HepG2 (cell line): ENCODE results near the gene DLX6. TPM values are rescaled to one million over a fixed set of nuclear protein-coding genes. Genes with fewer than 3 reads are reported as not detected.

Experiments used
- ATF7-NPFF ChIP-seq: sonication (generic); formaldehyde crosslinking; IDR thresholded peaks from 2 replicates; pipeline ENCODE4 v1.8.1; 2023; ENCODE audit warnings: mild to moderate bottlenecking, low read depth, missing genetic modification reagents, moderate library complexity
- CENPBD1 ChIP-seq: sonication (generic); formaldehyde crosslinking; IDR thresholded peaks from 2 replicates; pipeline ENCODE4 v1.8.0; 2022; ENCODE audit warnings: missing genetic modification reagents, low read depth, mild to moderate bottlenecking, borderline replicate concordance
- PITX1 ChIP-seq: sonication (generic); formaldehyde crosslinking; IDR thresholded peaks from 2 replicates; pipeline ENCODE4 v1.5.1; 2020; ENCODE audit warnings: mild to moderate bottlenecking, missing genetic modification reagents
- SAFB2 ChIP-seq: sonication (generic); formaldehyde crosslinking; IDR thresholded peaks from 2 replicates; pipeline ENCODE4 v1.5.1; 2020; ENCODE audit warnings: missing genetic modification reagents, low read depth, mild to moderate bottlenecking, borderline replicate concordance
- ZFP41 ChIP-seq: sonication (generic); formaldehyde crosslinking; IDR thresholded peaks from 2 replicates; pipeline ENCODE4 v1.4.0; 2020; ENCODE audit warnings: mild to moderate bottlenecking, missing genetic modification reagents, borderline replicate concordance
- ZNF432 ChIP-seq: sonication (generic); formaldehyde crosslinking; IDR thresholded peaks from 2 replicates; pipeline ENCODE4 v1.5.0; 2020; ENCODE audit warnings: missing genetic modification reagents, mild to moderate bottlenecking, borderline replicate concordance
- ZNF761 ChIP-seq: sonication (generic); formaldehyde crosslinking; conservative IDR thresholded peaks from 2 replicates; pipeline ENCODE4 v1.4.0; 2020; ENCODE audit warnings: mild to moderate bottlenecking, missing genetic modification reagents
- polyA plus RNA-seq, 8 experiments: library from polyadenylated mRNA; depleted of rRNA in 3 of 8; stranded (reverse) in 7 of 8; unstranded in 1 of 8; fragments of >200 nt; fragmentation: Illumina TruSeq in 4 of 8; extraction: Trizol in 4 of 8; gene quantifications; 2 replicates each; pipeline versions ENCODE4 v1.2.1 to v1.2.3, GENCODE V29; 2011 to 2016; ENCODE audit warnings: low read depth in 4 of 8, missing spikeins in 1 of 8, mixed read lengths in 1 of 8; ENCODE audit not compliant: insufficient read depth in 1 of 8
- total RNA-seq, 5 experiments: library from RNA; depleted of rRNA; stranded (reverse); fragments of >200 nt; fragmentation: Illumina TruSeq; extraction: Trizol; gene quantifications; 2 replicates each; pipeline ENCODE4 v1.2.3, GENCODE V29; 2016; ENCODE audit warnings: low read depth in 1 of 5
- TF ChIP-seq, protein P1 (sequence below): sonication (generic); formaldehyde crosslinking; IDR thresholded peaks from 2 replicates; pipeline ENCODE4 v1.8.1; 2022; ENCODE audit warnings: low read depth, mild to moderate bottlenecking, missing genetic modification reagents
- TF ChIP-seq, protein P2 (sequence below): sonication (generic); formaldehyde crosslinking; IDR thresholded peaks from one replicate; pipeline ENCODE4 v1.5.1; 2020; ENCODE audit warnings: mild to moderate bottlenecking, missing genetic modification reagents; ENCODE audit errors: not compliant biosample characterization
- TF ChIP-seq, protein P3 (sequence below): IDR thresholded peaks from 2 replicates; pipeline ENCODE4 v1.6.1; 2016; ENCODE audit warnings: mild to moderate bottlenecking, missing biosample characterization, missing genetic modification reagents
- TF ChIP-seq, protein P4 (sequence below): sonication (generic); formaldehyde crosslinking; IDR thresholded peaks from 2 replicates; pipeline ENCODE4 v1.4.0; 2020; ENCODE audit warnings: low read depth, missing genetic modification reagents

The DLX6 gene
- total and polyA plus RNA-seq, 2 of the 13 experiments (the other 11 are each of a cell fraction or from before 2014, with no cell fraction given), result 3.5 to 5.5 TPM

DNA sequence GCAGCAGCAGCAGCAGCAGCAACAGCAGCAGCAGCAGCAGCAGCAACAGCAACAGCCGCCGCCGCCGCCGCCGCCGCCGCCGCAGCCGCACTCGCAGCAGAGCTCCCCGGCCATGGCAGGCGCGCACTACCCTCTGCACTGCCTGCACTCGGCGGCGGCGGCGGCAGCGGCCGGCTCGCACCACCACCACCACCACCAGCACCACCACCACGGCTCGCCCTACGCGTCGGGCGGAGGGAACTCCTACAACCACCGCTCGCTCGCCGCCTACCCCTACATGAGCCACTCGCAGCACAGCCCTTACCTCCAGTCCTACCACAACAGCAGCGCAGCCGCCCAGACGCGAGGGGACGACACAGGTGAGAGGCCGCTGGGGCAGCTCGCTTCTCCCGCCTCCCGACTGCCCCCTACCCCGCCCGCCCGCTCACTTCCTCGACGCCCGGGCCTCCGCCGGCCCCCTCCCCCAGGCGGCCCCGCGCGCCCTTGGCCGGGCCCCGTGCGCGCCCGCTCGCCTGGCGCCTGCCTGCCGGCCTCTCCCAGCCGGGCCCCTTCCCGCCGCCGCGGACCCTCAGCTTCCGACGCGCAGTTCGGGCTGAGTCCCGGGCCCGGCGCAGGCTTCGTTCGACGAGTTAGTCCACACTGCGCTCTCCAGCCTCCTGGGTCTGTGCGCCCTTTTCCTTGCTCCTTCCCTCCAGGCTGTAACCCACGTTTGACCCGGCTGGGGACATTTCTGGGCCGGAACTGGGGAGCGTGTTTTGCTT, 882 bp downstream of the DLX6 start (continued):
- TF ChIP-seq, protein P1, sequence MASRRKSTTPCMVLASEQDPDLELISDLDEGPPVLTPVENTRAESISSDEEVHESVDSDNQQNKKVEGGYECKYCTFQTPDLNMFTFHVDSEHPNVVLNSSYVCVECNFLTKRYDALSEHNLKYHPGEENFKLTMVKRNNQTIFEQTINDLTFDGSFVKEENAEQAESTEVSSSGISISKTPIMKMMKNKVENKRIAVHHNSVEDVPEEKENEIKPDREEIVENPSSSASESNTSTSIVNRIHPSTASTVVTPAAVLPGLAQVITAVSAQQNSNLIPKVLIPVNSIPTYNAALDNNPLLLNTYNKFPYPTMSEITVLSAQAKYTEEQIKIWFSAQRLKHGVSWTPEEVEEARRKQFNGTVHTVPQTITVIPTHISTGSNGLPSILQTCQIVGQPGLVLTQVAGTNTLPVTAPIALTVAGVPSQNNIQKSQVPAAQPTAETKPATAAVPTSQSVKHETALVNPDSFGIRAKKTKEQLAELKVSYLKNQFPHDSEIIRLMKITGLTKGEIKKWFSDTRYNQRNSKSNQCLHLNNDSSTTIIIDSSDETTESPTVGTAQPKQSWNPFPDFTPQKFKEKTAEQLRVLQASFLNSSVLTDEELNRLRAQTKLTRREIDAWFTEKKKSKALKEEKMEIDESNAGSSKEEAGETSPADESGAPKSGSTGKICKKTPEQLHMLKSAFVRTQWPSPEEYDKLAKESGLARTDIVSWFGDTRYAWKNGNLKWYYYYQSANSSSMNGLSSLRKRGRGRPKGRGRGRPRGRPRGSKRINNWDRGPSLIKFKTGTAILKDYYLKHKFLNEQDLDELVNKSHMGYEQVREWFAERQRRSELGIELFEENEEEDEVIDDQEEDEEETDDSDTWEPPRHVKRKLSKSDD (CRISPR knock-in tag), result no peak
- TF ChIP-seq CENPBD1 (CRISPR knock-in tag), result no peak
- TF ChIP-seq, protein P2, sequence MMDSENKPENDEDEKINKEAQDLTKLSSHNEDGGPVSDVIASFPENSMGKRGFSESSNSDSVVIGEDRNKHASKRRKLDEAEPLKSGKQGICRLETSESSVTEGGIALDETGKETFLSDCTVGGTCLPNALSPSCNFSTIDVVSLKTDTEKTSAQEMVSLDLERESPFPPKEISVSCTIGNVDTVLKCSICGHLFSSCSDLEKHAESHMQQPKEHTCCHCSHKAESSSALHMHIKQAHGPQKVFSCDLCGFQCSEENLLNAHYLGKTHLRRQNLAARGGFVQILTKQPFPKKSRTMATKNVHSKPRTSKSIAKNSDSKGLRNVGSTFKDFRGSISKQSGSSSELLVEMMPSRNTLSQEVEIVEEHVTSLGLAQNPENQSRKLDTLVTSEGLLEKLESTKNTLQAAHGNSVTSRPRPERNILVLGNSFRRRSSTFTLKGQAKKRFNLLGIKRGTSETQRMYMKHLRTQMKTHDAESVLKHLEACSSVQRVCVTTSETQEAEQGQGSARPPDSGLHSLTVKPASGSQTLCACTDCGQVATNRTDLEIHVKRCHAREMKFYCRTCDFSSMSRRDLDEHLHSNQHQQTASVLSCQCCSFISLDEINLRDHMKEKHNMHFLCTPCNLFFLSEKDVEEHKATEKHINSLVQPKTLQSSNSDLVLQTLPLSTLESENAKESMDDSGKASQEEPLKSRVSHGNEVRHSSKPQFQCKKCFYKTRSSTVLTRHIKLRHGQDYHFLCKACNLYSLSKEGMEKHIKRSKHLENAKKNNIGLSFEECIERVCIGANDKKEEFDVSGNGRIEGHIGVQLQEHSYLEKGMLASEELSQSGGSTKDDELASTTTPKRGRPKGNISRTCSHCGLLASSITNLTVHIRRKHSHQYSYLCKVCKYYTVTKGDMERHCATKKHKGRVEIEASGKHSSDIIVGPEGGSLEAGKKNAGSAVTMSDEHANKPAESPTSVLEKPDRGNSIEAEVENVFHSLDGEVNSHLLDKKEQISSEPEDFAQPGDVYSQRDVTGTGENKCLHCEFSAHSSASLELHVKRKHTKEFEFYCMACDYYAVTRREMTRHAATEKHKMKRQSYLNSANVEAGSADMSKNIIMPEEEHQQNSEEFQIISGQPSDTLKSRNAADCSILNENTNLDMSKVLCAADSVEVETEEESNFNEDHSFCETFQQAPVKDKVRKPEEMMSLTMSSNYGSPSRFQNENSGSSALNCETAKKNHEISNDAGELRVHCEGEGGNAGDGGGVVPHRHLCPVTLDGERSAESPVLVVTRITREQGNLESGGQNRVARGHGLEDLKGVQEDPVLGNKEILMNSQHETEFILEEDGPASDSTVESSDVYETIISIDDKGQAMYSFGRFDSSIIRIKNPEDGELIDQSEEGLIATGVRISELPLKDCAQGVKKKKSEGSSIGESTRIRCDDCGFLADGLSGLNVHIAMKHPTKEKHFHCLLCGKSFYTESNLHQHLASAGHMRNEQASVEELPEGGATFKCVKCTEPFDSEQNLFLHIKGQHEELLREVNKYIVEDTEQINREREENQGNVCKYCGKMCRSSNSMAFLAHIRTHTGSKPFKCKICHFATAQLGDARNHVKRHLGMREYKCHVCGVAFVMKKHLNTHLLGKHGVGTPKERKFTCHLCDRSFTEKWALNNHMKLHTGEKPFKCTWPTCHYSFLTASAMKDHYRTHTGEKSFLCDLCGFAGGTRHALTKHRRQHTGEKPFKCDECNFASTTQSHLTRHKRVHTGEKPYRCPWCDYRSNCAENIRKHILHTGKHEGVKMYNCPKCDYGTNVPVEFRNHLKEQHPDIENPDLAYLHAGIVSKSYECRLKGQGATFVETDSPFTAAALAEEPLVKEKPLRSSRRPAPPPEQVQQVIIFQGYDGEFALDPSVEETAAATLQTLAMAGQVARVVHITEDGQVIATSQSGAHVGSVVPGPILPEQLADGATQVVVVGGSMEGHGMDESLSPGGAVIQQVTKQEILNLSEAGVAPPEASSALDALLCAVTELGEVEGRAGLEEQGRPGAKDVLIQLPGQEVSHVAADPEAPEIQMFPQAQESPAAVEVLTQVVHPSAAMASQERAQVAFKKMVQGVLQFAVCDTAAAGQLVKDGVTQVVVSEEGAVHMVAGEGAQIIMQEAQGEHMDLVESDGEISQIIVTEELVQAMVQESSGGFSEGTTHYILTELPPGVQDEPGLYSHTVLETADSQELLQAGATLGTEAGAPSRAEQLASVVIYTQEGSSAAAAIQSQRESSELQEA, result no peak
- peak; percentile 56; the same call in 1 of the 2 replicates for TF ChIP-seq ATF7-NPFF
- TF ChIP-seq, protein P3, sequence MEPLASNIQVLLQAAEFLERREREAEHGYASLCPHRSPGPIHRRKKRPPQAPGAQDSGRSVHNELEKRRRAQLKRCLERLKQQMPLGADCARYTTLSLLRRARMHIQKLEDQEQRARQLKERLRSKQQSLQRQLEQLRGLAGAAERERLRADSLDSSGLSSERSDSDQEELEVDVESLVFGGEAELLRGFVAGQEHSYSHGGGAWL, result 0 out of 2 replicates have a peak, but pooled peaks have one; percentile 38
- no peak for TF ChIP-seq ZNF432
- no peak for TF ChIP-seq ZFP41
- 0 out of 2 replicates have a peak, but pooled peaks have one; percentile 5 for TF ChIP-seq PITX1 (CRISPR knock-in tag)
- 0 out of 2 replicates have a peak, but pooled peaks have one; percentile 23 for TF ChIP-seq ZNF761 (CRISPR knock-in tag)
- TF ChIP-seq, protein P4, sequence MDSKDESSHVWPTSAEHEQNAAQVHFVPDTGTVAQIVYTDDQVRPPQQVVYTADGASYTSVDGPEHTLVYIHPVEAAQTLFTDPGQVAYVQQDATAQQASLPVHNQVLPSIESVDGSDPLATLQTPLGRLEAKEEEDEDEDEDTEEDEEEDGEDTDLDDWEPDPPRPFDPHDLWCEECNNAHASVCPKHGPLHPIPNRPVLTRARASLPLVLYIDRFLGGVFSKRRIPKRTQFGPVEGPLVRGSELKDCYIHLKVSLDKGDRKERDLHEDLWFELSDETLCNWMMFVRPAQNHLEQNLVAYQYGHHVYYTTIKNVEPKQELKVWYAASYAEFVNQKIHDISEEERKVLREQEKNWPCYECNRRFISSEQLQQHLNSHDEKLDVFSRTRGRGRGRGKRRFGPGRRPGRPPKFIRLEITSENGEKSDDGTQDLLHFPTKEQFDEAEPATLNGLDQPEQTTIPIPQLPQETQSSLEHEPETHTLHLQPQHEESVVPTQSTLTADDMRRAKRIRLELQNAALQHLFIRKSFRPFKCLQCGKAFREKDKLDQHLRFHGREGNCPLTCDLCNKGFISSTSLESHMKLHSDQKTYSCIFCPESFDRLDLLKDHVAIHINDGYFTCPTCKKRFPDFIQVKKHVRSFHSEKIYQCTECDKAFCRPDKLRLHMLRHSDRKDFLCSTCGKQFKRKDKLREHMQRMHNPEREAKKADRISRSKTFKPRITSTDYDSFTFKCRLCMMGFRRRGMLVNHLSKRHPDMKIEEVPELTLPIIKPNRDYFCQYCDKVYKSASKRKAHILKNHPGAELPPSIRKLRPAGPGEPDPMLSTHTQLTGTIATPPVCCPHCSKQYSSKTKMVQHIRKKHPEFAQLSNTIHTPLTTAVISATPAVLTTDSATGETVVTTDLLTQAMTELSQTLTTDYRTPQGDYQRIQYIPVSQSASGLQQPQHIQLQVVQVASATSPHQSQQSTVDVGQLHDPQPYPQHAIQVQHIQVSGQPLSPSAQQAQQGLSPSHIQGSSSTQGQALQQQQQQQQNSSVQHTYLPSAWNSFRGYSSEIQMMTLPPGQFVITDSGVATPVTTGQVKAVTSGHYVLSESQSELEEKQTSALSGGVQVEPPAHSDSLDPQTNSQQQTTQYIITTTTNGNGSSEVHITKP (CRISPR knock-in tag), result no peak
- 0 out of 2 replicates have a peak, but pooled peaks have one; percentile 50 for TF ChIP-seq SAFB2 (CRISPR knock-in tag)
